ENCODE results near the gene PTPRG.

- TF ChIP-seq POLR2A (IDR thresholded peaks at IDR 0.05; ENCODE audit: low read length) (no peak), GATA1 (IDR thresholded peaks at IDR 0.05; ENCODE audit: low read depth, low read length) (no peak)
Measured at GRCh38 chr3:61627768-61628185, 66.4 kb downstream of the PTPRG start.
